ENCODE data around the gene GMPPA. TPM values are rescaled to one million over a fixed set of nuclear protein-coding genes. Genes with fewer than 3 reads are reported as not detected.

Gene GMPPA
- total and polyA plus RNA-seq, 2 donors (not counting 1 experiment from before 2014, with no cell fraction given), result 38.3 to 59.7 TPM

DNA sequence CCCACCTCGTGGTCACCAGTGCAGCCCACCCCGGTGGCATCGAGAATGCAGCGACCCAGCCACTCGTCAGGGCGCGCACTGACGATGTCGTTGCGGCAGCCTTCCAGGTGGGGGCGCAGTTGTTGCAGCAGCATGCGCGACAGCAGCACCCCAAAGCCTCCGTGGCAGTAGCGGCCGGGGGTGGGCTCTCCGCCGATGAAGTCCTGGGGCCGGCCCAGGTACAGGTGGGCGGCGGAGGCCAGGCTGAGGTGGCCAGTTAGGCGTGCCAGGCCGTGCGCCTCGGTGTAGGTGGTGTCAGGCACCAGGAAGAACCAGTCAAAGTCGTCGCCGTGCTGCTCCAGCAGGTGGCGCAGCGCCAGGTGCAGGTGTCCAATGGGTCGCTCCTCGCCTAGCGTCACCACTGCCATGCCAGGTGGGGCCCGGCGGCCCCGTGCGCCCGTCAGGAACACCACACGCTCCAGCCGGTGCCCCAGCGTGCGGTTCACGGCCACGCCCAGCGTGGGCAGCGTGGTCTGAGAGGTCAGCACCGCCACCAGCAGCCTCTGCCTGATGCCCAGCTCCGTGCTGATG, 43.0 kb downstream of the GMPPA start:
- H3K4me1 ChIP-seq (ENCODE audit: control insufficient read depth, extremely low read depth, insufficient read depth, low read length), result peaks cover 5% of the 10 kb centered on the region
- no peak overlapping the region for H2AFZ ChIP-seq (ENCODE audit: low read length)
- no peaks in the 10 kb centered on the region for H3K27me3 ChIP-seq (ENCODE audit: control insufficient read depth, insufficient read depth, low read length)
- peak overlapping the region; percentile 13 for H3K4me2 ChIP-seq (ENCODE audit: extremely low read depth, insufficient read depth, low read length)
- H3K4me3 ChIP-seq (replicated peaks in 1 of 4; ENCODE audit: control extremely low read depth in 1 of 4, insufficient read depth in 1 of 4, low read depth in 3 of 4, low read length in 4 of 4), result peak overlapping the region in 1 of 4 experiments; percentile 87
- peaks cover 17% of the 10 kb centered on the region for H3K36me3 ChIP-seq (ENCODE audit: control insufficient read depth, insufficient read depth, low read length)
- no peak overlapping the region for H3K27ac ChIP-seq (ENCODE audit: insufficient read depth, low read length)
- peak; percentile 58 to 60 for DNase-seq (ENCODE audit: low read depth in 2 of 2)
- no peaks in the 10 kb centered on the region for H3K9me3 ChIP-seq (ENCODE audit: control insufficient read depth, insufficient read depth, low read depth, low read length)
- no peak overlapping the region for H3K9ac ChIP-seq (ENCODE audit: insufficient read depth, low read length)
- peaks cover 4% of the 10 kb centered on the region for H3K79me2 ChIP-seq (ENCODE audit: control insufficient read depth, insufficient read depth, low read length)
- no peaks in the 10 kb centered on the region for H4K20me1 ChIP-seq (ENCODE audit: control insufficient read depth, extremely low read depth, insufficient read depth, low read length)
- TF ChIP-seq, protein P1, sequence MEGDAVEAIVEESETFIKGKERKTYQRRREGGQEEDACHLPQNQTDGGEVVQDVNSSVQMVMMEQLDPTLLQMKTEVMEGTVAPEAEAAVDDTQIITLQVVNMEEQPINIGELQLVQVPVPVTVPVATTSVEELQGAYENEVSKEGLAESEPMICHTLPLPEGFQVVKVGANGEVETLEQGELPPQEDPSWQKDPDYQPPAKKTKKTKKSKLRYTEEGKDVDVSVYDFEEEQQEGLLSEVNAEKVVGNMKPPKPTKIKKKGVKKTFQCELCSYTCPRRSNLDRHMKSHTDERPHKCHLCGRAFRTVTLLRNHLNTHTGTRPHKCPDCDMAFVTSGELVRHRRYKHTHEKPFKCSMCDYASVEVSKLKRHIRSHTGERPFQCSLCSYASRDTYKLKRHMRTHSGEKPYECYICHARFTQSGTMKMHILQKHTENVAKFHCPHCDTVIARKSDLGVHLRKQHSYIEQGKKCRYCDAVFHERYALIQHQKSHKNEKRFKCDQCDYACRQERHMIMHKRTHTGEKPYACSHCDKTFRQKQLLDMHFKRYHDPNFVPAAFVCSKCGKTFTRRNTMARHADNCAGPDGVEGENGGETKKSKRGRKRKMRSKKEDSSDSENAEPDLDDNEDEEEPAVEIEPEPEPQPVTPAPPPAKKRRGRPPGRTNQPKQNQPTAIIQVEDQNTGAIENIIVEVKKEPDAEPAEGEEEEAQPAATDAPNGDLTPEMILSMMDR (conservative IDR thresholded peaks at IDR 0.05 in 1 of 2, IDR thresholded peaks at IDR 0.05 in 1 of 2; ENCODE audit: low read depth in 1 of 2, low read length in 2 of 2), result peak; percentile 63 to 81
- no peak for TF ChIP-seq EZH2 (IDR thresholded peaks at IDR 0.05; ENCODE audit: low read length, missing control alignments)

DNA sequence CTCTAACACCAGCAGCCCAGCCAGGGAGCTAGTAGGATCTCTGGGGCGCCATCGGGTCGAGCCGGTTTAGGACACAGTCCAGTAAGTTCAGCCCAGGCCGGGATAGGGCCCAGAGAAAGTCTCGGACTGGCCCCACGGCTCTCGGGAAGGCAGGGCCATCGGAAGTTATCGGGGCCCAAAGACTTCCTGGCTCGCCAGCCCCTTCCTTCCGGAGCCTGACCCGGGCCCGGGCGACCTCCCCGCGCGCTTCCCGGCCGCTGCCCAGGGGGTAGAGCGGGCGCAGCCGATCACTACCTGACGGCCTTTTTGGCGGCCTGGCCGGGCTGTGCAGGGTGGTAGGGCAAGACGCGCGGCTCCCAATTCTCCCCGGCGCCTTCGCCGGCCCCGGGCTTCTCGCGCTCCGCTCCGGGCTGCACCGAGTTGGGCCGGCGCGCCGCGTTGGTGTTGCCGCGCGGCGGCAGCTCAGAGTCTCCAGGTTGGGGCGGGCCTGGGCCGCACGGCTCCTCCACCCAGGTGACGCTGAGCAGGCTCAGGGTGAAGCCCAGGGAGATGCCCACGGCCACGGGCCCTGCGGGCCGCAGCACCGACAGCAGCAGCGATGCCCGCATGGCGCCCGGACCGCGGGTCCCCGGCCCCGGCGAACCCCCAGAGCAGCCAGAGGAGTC, 44.4 kb downstream of the GMPPA start:
- Histone ChIP-seq H3K27ac (ENCODE audit: insufficient read depth, low read length) (peak overlapping the region; percentile 64), H3K27me3 (ENCODE audit: control insufficient read depth, insufficient read depth, low read length) (no peaks in the 10 kb centered on the region), H3K4me1 (ENCODE audit: control insufficient read depth, extremely low read depth, insufficient read depth, low read length) (peaks cover 5% of the 10 kb centered on the region), H3K4me2 (ENCODE audit: extremely low read depth, insufficient read depth, low read length) (peak overlapping the region; percentile 92), H3K79me2 (ENCODE audit: control insufficient read depth, insufficient read depth, low read length) (peaks cover 4% of the 10 kb centered on the region), H3K36me3 (ENCODE audit: control insufficient read depth, insufficient read depth, low read length) (peaks cover 17% of the 10 kb centered on the region), H2AFZ (ENCODE audit: low read length) (peak overlapping the region; percentile 62), H3K9me3 (ENCODE audit: control insufficient read depth, insufficient read depth, low read depth, low read length) (no peaks in the 10 kb centered on the region), H4K20me1 (ENCODE audit: control insufficient read depth, extremely low read depth, insufficient read depth, low read length) (no peaks in the 10 kb centered on the region), H3K4me3 (replicated peaks in 1 of 4; ENCODE audit: control extremely low read depth in 1 of 4, insufficient read depth in 1 of 4, low read depth in 3 of 4, low read length in 4 of 4) (peak overlapping the region; percentile 71 to 87 (median 83)), H3K9ac (ENCODE audit: insufficient read depth, low read length) (peak overlapping the region; percentile 80)
- DNase-seq (ENCODE audit: low read depth in 2 of 2), result peak; percentile 29 to 31
- no peak for TF ChIP-seq EZH2 (IDR thresholded peaks at IDR 0.05; ENCODE audit: low read length, missing control alignments)
- TF ChIP-seq, protein P1 (conservative IDR thresholded peaks at IDR 0.05 in 1 of 2, IDR thresholded peaks at IDR 0.05 in 1 of 2; ENCODE audit: low read depth in 1 of 2, low read length in 2 of 2), result no peak

DNA sequence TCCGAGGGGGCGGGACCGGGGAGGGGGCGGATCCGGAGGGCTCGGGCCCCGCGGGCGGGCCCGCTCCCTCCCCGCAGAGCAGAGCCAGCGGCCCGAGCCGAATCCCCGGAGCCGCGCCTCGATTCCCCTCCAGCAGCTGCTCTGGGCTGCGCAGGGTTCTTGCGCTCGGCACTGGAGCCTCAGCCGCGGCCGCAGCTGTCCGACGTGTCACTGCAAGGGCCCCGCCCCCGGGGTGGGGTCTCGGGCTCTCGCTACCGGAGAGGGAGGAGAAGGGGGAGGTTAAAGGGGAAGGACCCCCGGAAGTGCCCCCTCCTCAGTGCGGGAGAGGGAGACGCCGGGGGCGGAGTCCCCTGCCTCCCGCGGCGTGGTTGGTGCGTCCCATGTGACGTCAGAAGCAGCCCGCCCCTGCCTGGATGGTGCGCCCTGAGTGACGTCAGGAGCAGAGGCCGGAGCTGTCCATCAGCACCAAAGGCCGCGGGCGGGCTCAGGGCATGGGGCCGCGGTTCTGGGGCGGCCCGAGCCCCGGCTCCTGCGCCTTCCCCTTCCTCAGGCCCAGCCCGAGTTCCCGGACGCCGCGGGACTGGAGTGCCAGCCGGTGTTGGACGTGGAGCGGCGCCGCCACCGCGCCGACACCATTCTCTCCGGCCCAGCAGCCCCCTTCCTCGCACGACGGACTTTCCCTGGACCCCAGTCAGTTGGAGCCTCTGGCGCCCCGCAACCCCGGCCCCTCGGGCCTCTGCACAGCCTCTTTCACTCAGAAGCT, 45.1 kb downstream of the GMPPA start, which contains the start of the genes CHPF and TMEM198:
Gene CHPF (minus strand): TSS at position 214 of the 763 bp plus-strand sequence. CDS start 271 bp downstream, outside the sequence.
Gene TMEM198 (plus strand): TSS at position 433 of the 763 bp plus-strand sequence. CDS start 700 bp downstream, outside the sequence.
- peak; percentile 98 for DNase-seq (ENCODE audit: low read depth in 2 of 2)

More for the DNA sequence above, 45.1 kb downstream of the GMPPA start, which contains the start of the genes CHPF and TMEM198:
- Histone ChIP-seq H2AFZ (ENCODE audit: low read length) (peak within 1 kb of the TSS; percentile 62), H3K27ac (ENCODE audit: insufficient read depth, low read length) (peak within 1 kb of the TSS; percentile 64), H3K9ac (ENCODE audit: insufficient read depth, low read length) (peak within 1 kb of the TSS; percentile 80), H3K4me2 (ENCODE audit: extremely low read depth, insufficient read depth, low read length) (peak within 1 kb of the TSS; percentile 92), H3K4me1 (ENCODE audit: control insufficient read depth, extremely low read depth, insufficient read depth, low read length) (peaks cover 5% of the 10 kb centered on the region), H3K4me3 (replicated peaks in 1 of 4; ENCODE audit: control extremely low read depth in 1 of 4, insufficient read depth in 1 of 4, low read depth in 3 of 4, low read length in 4 of 4) (peak within 1 kb of the TSS; percentile 71 to 87 (median 83)), H3K9me3 (ENCODE audit: control insufficient read depth, insufficient read depth, low read depth, low read length) (no peaks in the 10 kb centered on the region), H3K79me2 (ENCODE audit: control insufficient read depth, insufficient read depth, low read length) (peaks cover 4% of the 10 kb centered on the region), H4K20me1 (ENCODE audit: control insufficient read depth, extremely low read depth, insufficient read depth, low read length) (no peaks in the 10 kb centered on the region), H3K36me3 (ENCODE audit: control insufficient read depth, insufficient read depth, low read length) (peaks cover 17% of the 10 kb centered on the region), H3K27me3 (ENCODE audit: control insufficient read depth, insufficient read depth, low read length) (no peaks in the 10 kb centered on the region)
- TF ChIP-seq, protein P1 (conservative IDR thresholded peaks at IDR 0.05 in 1 of 2, IDR thresholded peaks at IDR 0.05 in 1 of 2; ENCODE audit: low read depth in 1 of 2, low read length in 2 of 2), result no peak
- TF ChIP-seq EZH2 (IDR thresholded peaks at IDR 0.05; ENCODE audit: low read length, missing control alignments), result no peak

Data from fibroblast of lung (primary cell).